HepG2 (cell line): ENCODE measurements around the gene PPOX. TPM values are rescaled to one million over a fixed set of nuclear protein-coding genes. Genes with fewer than 3 reads are reported as not detected.

Experiments used
- HMGXB3 ChIP-seq: sonication (generic); formaldehyde crosslinking; IDR thresholded peaks from 2 replicates; pipeline ENCODE4 v1.4.0; 2020; ENCODE audit warnings: missing genetic modification reagents, borderline replicate concordance
- KLF16 ChIP-seq, 2 experiments: sonication (generic) in 1 of 2; formaldehyde crosslinking in 1 of 2; IDR thresholded peaks; 2 replicates each; pipeline versions ENCODE4 v1.6.1 to v1.8.0; 2016 to 2023; ENCODE audit warnings: missing genetic modification reagents in 2 of 2, missing compliant biosample characterization in 1 of 2
- SAP130 ChIP-seq: IDR thresholded peaks from 2 replicates; pipeline ENCODE4 v1.6.1; 2016; ENCODE audit warnings: low read depth
- TERF1 ChIP-seq: sonication (generic); formaldehyde crosslinking; IDR thresholded peaks from 2 replicates; pipeline ENCODE4 v1.8.0; 2022; ENCODE audit warnings: mild to moderate bottlenecking, missing genetic modification reagents, moderate library complexity
- ZHX2 ChIP-seq, 2 experiments: sonication (generic) in 1 of 2; formaldehyde crosslinking in 1 of 2; IDR thresholded peaks; 2 replicates each; pipeline versions ENCODE4 v1.6.1 to v1.9.0; 2014 to 2022; ENCODE audit warnings: antibody characterized with exemption in 1 of 2, borderline replicate concordance in 1 of 2, inconsistent platforms in 1 of 2, low read depth in 1 of 2, missing genetic modification reagents in 1 of 2
- ZNF879 ChIP-seq: sonication (generic); formaldehyde crosslinking; IDR thresholded peaks from 2 replicates; pipeline ENCODE4 v1.8.1; 2023; ENCODE audit warnings: missing genetic modification reagents
- polyA plus RNA-seq, 8 experiments: library from polyadenylated mRNA; depleted of rRNA in 3 of 8; stranded (reverse) in 7 of 8; unstranded in 1 of 8; fragments of >200 nt; fragmentation: Illumina TruSeq in 4 of 8; extraction: Trizol in 4 of 8; gene quantifications; 2 replicates each; pipeline versions ENCODE4 v1.2.1 to v1.2.3, GENCODE V29; 2011 to 2016; ENCODE audit warnings: low read depth in 4 of 8, missing spikeins in 1 of 8, mixed read lengths in 1 of 8; ENCODE audit not compliant: insufficient read depth in 1 of 8
- total RNA-seq, 5 experiments: library from RNA; depleted of rRNA; stranded (reverse); fragments of >200 nt; fragmentation: Illumina TruSeq; extraction: Trizol; gene quantifications; 2 replicates each; pipeline ENCODE4 v1.2.3, GENCODE V29; 2016; ENCODE audit warnings: low read depth in 1 of 5
- TF ChIP-seq, protein P1 (sequence below): sonication (generic); formaldehyde crosslinking; IDR thresholded peaks from 2 replicates; pipeline ENCODE4 v1.5.0; 2020; ENCODE audit warnings: missing genetic modification reagents
- TF ChIP-seq, protein P2 (sequence below): sonication (generic); formaldehyde crosslinking; IDR thresholded peaks from 2 replicates; pipeline ENCODE4 v1.4.0; 2020; ENCODE audit warnings: missing genetic modification reagents

PPOX gene
- total and polyA plus RNA-seq, 2 of the 13 experiments (the other 11 are each of a cell fraction or from before 2014, with no cell fraction given) = 15.5 to 27.7 TPM

- TF ChIP-seq ZHX2 (IDR thresholded peaks at IDR 0.05; ENCODE audit: low read depth) (no peak), ZHX2 (CRISPR knock-in tag; IDR thresholded peaks at IDR 0.05; ENCODE audit: borderline replicate concordance) (no peak), SAP130 (CRISPR knock-in tag) (no peak), ZNF879 (CRISPR knock-in tag) (no peak), TERF1 (CRISPR knock-in tag) (no peak), KLF16 (CRISPR knock-in tag; IDR thresholded peaks at IDR 0.05) (no peak), HMGXB3 (CRISPR knock-in tag) (no peak)
- TF ChIP-seq, protein P1, sequence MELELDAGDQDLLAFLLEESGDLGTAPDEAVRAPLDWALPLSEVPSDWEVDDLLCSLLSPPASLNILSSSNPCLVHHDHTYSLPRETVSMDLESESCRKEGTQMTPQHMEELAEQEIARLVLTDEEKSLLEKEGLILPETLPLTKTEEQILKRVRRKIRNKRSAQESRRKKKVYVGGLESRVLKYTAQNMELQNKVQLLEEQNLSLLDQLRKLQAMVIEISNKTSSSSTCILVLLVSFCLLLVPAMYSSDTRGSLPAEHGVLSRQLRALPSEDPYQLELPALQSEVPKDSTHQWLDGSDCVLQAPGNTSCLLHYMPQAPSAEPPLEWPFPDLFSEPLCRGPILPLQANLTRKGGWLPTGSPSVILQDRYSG (CRISPR knock-in tag) = no peak
- TF ChIP-seq, protein P2, sequence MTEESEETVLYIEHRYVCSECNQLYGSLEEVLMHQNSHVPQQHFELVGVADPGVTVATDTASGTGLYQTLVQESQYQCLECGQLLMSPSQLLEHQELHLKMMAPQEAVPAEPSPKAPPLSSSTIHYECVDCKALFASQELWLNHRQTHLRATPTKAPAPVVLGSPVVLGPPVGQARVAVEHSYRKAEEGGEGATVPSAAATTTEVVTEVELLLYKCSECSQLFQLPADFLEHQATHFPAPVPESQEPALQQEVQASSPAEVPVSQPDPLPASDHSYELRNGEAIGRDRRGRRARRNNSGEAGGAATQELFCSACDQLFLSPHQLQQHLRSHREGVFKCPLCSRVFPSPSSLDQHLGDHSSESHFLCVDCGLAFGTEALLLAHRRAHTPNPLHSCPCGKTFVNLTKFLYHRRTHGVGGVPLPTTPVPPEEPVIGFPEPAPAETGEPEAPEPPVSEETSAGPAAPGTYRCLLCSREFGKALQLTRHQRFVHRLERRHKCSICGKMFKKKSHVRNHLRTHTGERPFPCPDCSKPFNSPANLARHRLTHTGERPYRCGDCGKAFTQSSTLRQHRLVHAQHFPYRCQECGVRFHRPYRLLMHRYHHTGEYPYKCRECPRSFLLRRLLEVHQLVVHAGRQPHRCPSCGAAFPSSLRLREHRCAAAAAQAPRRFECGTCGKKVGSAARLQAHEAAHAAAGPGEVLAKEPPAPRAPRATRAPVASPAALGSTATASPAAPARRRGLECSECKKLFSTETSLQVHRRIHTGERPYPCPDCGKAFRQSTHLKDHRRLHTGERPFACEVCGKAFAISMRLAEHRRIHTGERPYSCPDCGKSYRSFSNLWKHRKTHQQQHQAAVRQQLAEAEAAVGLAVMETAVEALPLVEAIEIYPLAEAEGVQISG (CRISPR knock-in tag) = no peak
- TF ChIP-seq, all 625 proteins: peak for 0
Observed at GRCh38 chr1:161188381-161188780, 22.2 kb downstream of the PPOX start (continued).
